ENCODE measurements around the gene GBF1. TPM values are rescaled to one million over a fixed set of nuclear protein-coding genes. Genes with fewer than 3 reads are reported as not detected.

The GBF1 gene
- total RNA-seq, 1 experiment from 2014 or later, result 23.7 TPM

DNA sequence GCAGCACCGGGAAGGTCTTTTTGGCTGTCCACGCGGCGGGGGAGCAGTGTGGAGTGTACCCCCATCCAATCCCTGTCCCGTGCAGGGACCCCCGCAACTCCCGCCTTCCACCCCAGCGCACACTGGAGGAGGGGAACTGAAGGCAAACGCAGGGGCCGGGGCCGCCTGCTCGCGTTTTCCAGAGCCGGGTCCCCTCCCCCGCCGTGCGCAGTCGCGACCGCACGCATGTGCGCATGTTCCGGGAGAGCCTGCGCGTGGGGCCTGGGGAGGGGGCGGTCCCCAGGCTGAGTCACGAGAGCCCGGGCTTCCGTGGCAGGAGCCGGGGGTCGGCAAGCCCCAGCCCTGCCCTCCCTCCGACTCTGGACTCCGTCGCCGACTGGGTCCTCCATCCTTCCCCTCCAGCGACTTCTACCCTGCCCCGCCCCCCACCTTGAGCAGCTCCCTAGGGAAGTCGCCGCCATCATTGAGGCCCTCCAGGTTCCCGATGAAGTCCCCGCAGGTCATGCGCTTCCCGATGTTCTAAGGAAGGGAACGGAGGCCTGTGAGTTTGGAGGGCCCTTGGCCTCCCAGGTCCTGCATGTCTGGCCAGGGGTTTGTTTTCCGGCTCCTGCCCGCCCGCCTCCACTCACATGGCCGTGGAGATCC lies 165.2 kb downstream of the GBF1 start:
- TF ChIP-seq CTCF (conservative IDR thresholded peaks at IDR 0.05), result no peak
- Mint-ChIP-seq H3K27ac (no peak overlapping the region; a peak in 1 of 7 replicates), H3K27me3 (ENCODE audit: low read depth) (peaks cover 84% of the 10 kb centered on the region), H3K36me3 (ENCODE audit: insufficient read depth in 1 of 3, low read depth in 3 of 3) (peaks cover 0 to 2% (median 2%) of the 10 kb centered on the region in 3 experiments; a peak in 2 of 7 replicates), H3K9me3 (peaks cover 0 to 4% of the 10 kb centered on the region in 2 experiments; a peak in 1 of 5 replicates), H3K4me1 (peaks cover 28 to 49% of the 10 kb centered on the region in 2 experiments), H3K4me3 (peak overlapping the region; percentile 60 to 75)
- H3K4ac ChIP-seq (ENCODE audit: low read depth, low read length), result no peak overlapping the region
- no peak overlapping the region for H2AFZ ChIP-seq (ENCODE audit: low read length)
- no peak overlapping the region for H2BK5ac ChIP-seq (ENCODE audit: insufficient read length, low read length)
- H3K18ac ChIP-seq (ENCODE audit: insufficient read length, low read depth, low read length), result peak overlapping the region; percentile 34
- no peak overlapping the region for H3K9ac ChIP-seq (ENCODE audit: extremely low read depth, insufficient read length, low read length)
- no peak overlapping the region for H3K23ac ChIP-seq (ENCODE audit: insufficient read length, low read depth, low read length)
- no peak overlapping the region for H2AK5ac ChIP-seq (ENCODE audit: insufficient read length, low read length)
- WGBS (ENCODE audit: extremely low coverage, insufficient read length, low lambda C conversion rate), result no CpG with 5 or more reads among the region's 48 CpGs
- peaks cover 27% of the 10 kb centered on the region; the same call in 1 of the 2 replicates for H3K27me3 ChIP-seq (ENCODE audit: insufficient read depth, low read length)
- peaks cover 3% of the 10 kb centered on the region for H3K23me2 ChIP-seq (ENCODE audit: insufficient read length, low read depth, low read length, poor library complexity, severe bottlenecking)
- no peak overlapping the region for H4K5ac ChIP-seq (ENCODE audit: insufficient read length, low read depth, low read length)
- no peak overlapping the region for H4K91ac ChIP-seq (ENCODE audit: insufficient read length, low read depth, low read length)
- peak overlapping the region; percentile 27 for H3K4me2 ChIP-seq (ENCODE audit: insufficient read depth, insufficient read length, low read length)
- no peak overlapping the region for H3K56ac ChIP-seq (ENCODE audit: insufficient read length, low read depth, low read length)
- no peak overlapping the region for H2BK120ac ChIP-seq (ENCODE audit: low read depth, low read length, poor library complexity, severe bottlenecking)
- H3K79me1 ChIP-seq (ENCODE audit: insufficient read depth, low read depth, low read length, poor library complexity, severe bottlenecking), result no peaks in the 10 kb centered on the region
- H3K79me2 ChIP-seq (ENCODE audit: insufficient read depth, low read length), result no peaks in the 10 kb centered on the region
- H4K20me1 ChIP-seq (ENCODE audit: control insufficient read depth, insufficient read depth, insufficient read length), result peaks cover 2% of the 10 kb centered on the region
- no peak overlapping the region for H4K8ac ChIP-seq (replicated peaks; ENCODE audit: insufficient read length, low read depth, low read length)
- no peaks in the 10 kb centered on the region for H3K9me3 ChIP-seq (ENCODE audit: control insufficient read depth, low read depth, low read length)
- no peak overlapping the region for H2BK15ac ChIP-seq (ENCODE audit: low read depth, low read length)
- peak; percentile 64 for DNase-seq
- H3K14ac ChIP-seq (ENCODE audit: insufficient read depth, low read length), result no peak overlapping the region
- H3K4me1 ChIP-seq (ENCODE audit: insufficient read depth, low read length), result peaks cover 3% of the 10 kb centered on the region; the same call in 1 of the 2 replicates
- H2BK20ac ChIP-seq (ENCODE audit: low read depth, low read length, poor library complexity, severe bottlenecking), result no peak overlapping the region
- no peak overlapping the region for H2BK12ac ChIP-seq (ENCODE audit: insufficient read length, low read depth, low read length)
- H3K27ac ChIP-seq (ENCODE audit: insufficient read length, low read depth, low read length), result no peak overlapping the region
- H3T11ph ChIP-seq (ENCODE audit: low read length), result no peak overlapping the region
